Right lobe of liver (tissue), 6 donors: Measurements from ENCODE around the gene ARHGEF7. TPM values are rescaled to one million over a fixed set of nuclear protein-coding genes. Genes with fewer than 3 reads are reported as not detected.

Experiments used
- ATAC-seq, 4 donors: fragments of 200-7000 bp; cut with Tn5 transposase; one replicate each; pipeline ENCODE4 v1.9.1; 2020; ENCODE audit warnings: mild to moderate bottlenecking in 4 of 4, moderate library complexity in 4 of 4
- DNase-seq, 3 donors: peaks; one replicate each; pipeline ENCODE4 v3.0.0-alpha.2; 2020
- H3K27ac ChIP-seq, 3 donors: fragments of 200-600 bp; one replicate each; pipeline ENCODE4 v1.8.0; 2022
- H3K27me3 ChIP-seq, 2 donors: fragments of 200-600 bp; one replicate each; pipeline ENCODE4 v1.8.0; 2022
- H3K36me3 ChIP-seq, 4 donors: fragments of 200-600 bp; sonication (generic) in 1 of 4; one replicate each; pipeline versions ENCODE4 v1.5.1 to v1.8.0; 2017 to 2022; ENCODE audit warnings: control low read depth in 1 of 4
- H3K4me1 ChIP-seq, 4 donors: fragments of 200-600 bp; sonication (generic) in 1 of 4; one replicate each; pipeline versions ENCODE4 v1.5.1 to v1.8.0; 2017 to 2022; ENCODE audit warnings: control low read depth in 1 of 4
- H3K4me3 ChIP-seq, 3 donors: fragments of 200-600 bp; one replicate each; pipeline ENCODE4 v1.8.0; 2022
- H3K9me3 ChIP-seq, 4 donors: fragments of 200-600 bp; sonication (generic) in 1 of 4; one replicate each; pipeline versions ENCODE4 v1.5.1 to v1.8.0; 2017 to 2022; ENCODE audit warnings: control low read depth in 1 of 4
- CTCF ChIP-seq, 4 donors: fragments of 200-600 bp in 3 of 4; fragments of 450-650 bp in 1 of 4; IDR thresholded peaks; one replicate each; pipeline versions ENCODE4 v1.5.1 to v1.8.0; 2016 to 2022; ENCODE audit warnings: antibody characterized with exemption in 4 of 4, mild to moderate bottlenecking in 2 of 4
- POLR2A ChIP-seq: fragments of 450-650 bp; IDR thresholded peaks from one replicate; pipeline ENCODE4 v1.6.1; 2017; ENCODE audit warnings: antibody characterized with exemption, mild to moderate bottlenecking
- WGBS: methylation state at CpG from one replicate; pipeline ENCODE4 v1.1.6; 2018; ENCODE audit warnings: low coverage, low lambda C conversion rate; ENCODE audit not compliant: insufficient coverage; ENCODE audit errors: missing lambda C conversion rate; 5-methylcytosine and 5-hydroxymethylcytosine counted together
- intact Hi-C, 2 donors: fragments of 100-400 bp; cut with DNase I; formaldehyde crosslinking; loops; one replicate each; pipeline versions ENCODE4 v1.11.2 to v1.14.1; 2022
- total RNA-seq, 6 experiments: library from RNA; depleted of rRNA in 2 of 6; stranded (reverse); fragments of >200 nt in 2 of 6; fragmentation: NEBNext Ultra II Directional in 3 of 6; extraction: Animal tissue kit (Norgen Biotek cat#: 25700) in 3 of 6; gene quantifications; one replicate each; pipeline versions ENCODE4 v1.1.0 to v1.2.4, GENCODE V29; 2016 to 2023
- donor health status: DM: no; HTN: yes; CAD: no.
- donor health status: DM: no; HTN: no; CAD: no.
- donor health status: DM: no; HTN: no; CAD: no.
- donor health status: DM: no; HTN: yes; CAD: no.
- donor health status: DM: no; HTN: yes; CAD: no.

ARHGEF7 gene
- total RNA-seq, 6 experiments from 2014 or later, result 22.0 to 40.1 (median 33.8) TPM

- no peak for DNase-seq
- Histone ChIP-seq H3K4me3 (no peak overlapping the region), H3K9me3 (no peaks in the 10 kb centered on the region), H3K36me3 (no peaks in the 10 kb centered on the region), H3K4me1 (no peaks in the 10 kb centered on the region), H3K27ac (no peak overlapping the region), H3K27me3 (no peaks in the 10 kb centered on the region)
- no peak for ATAC-seq
- TF ChIP-seq POLR2A, result no peak
- TF ChIP-seq CTCF (IDR thresholded peaks at IDR 0.05), result no peak
- 68% methylated on average over 5 of the region's 14 CpGs for WGBS
- intact Hi-C loops, result no loop called here
These were observed 208.4 kb downstream of the ARHGEF7 start for GRCh38 chr13:111323549-111323948.

- intact Hi-C loops, result no loop called here
- Histone ChIP-seq H3K27me3 (no peaks in the 10 kb centered on the region), H3K27ac (no peak overlapping the region), H3K4me1 (no peaks in the 10 kb centered on the region), H3K4me3 (no peak overlapping the region), H3K9me3 (no peaks in the 10 kb centered on the region), H3K36me3 (no peaks in the 10 kb centered on the region)
- no peak for ATAC-seq
- WGBS, result 66% methylated on average over 7 of the region's 17 CpGs
- DNase-seq, result no peak
- TF ChIP-seq CTCF (IDR thresholded peaks at IDR 0.05) (no peak), POLR2A (no peak)
These were observed 209.0 kb downstream of the ARHGEF7 start for GRCh38 chr13:111323950-111324651.

GRCh38 chr13:111324736-111325135 is 209.6 kb downstream of the ARHGEF7 start:
- intact Hi-C loops, result no loop called here
- no peaks in the 10 kb centered on the region for H3K27me3 ChIP-seq
- no peaks in the 10 kb centered on the region for H3K36me3 ChIP-seq
- DNase-seq (no peak), ATAC-seq (no peak)
- H3K4me1 ChIP-seq, result no peaks in the 10 kb centered on the region
- no peaks in the 10 kb centered on the region for H3K9me3 ChIP-seq
- H3K27ac ChIP-seq, result no peak overlapping the region
- TF ChIP-seq POLR2A, result no peak
- no peak for TF ChIP-seq CTCF (IDR thresholded peaks at IDR 0.05)
- WGBS, result 83% methylated on average over 11 of the region's 14 CpGs
- H3K4me3 ChIP-seq, result no peak overlapping the region

GRCh38 chr13:111325146-111325890 is 210.2 kb downstream of the ARHGEF7 start:
- Histone ChIP-seq H3K27me3 (no peaks in the 10 kb centered on the region), H3K4me3 (no peak overlapping the region), H3K27ac (no peak overlapping the region), H3K4me1 (no peaks in the 10 kb centered on the region), H3K36me3 (no peaks in the 10 kb centered on the region), H3K9me3 (no peaks in the 10 kb centered on the region)
- intact Hi-C loops, result no loop called here
- ATAC-seq (no peak), DNase-seq (no peak)
- 83% methylated on average over 16 of the region's 28 CpGs for WGBS
- no peak for TF ChIP-seq CTCF (IDR thresholded peaks at IDR 0.05)
